K562 (cell line): ENCODE data around the gene FAM83D. TPM values are rescaled to one million over a fixed set of nuclear protein-coding genes. Genes with fewer than 3 reads are reported as not detected.

ENCODE experiments used
- BHLHE40 ChIP-seq: IDR thresholded peaks from 2 replicates; pipeline ENCODE4 v1.6.1; 2011; ENCODE audit warnings: low read length, improper control_type of control experiment
- CBFA2T2 ChIP-seq: fragments of 450-650 bp; conservative IDR thresholded peaks from 2 replicates; pipeline ENCODE4 v1.6.1; 2017; ENCODE audit warnings: mild to moderate bottlenecking
- CBFB ChIP-seq: sonication (generic); formaldehyde crosslinking; IDR thresholded peaks from 2 replicates; pipeline ENCODE4 v1.4.0; 2020; ENCODE audit warnings: mild to moderate bottlenecking, missing genetic modification reagents
- CGGBP1 ChIP-seq: fragments of 250-450 bp; sonication (Bioruptor Pico); IDR thresholded peaks from 2 replicates; pipeline ENCODE4 v1.9.0; 2021; ENCODE audit warnings: mild to moderate bottlenecking
- CREM ChIP-seq: IDR thresholded peaks from 2 replicates; pipeline ENCODE4 v1.6.1; 2014; ENCODE audit warnings: antibody characterized with exemption, low read depth
- CTBP1 ChIP-seq: fragments of 450-650 bp; IDR thresholded peaks from 2 replicates; pipeline ENCODE4 v1.6.1; 2016; ENCODE audit warnings: borderline replicate concordance
- FOXA1 ChIP-seq: fragments of 450-650 bp; IDR thresholded peaks from 2 replicates; pipeline ENCODE4 v1.6.1; 2016; ENCODE audit warnings: mild to moderate bottlenecking, borderline replicate concordance
- FOXK2 ChIP-seq, 2 experiments: fragments of 450-650 bp; IDR thresholded peaks in 1 of 2; conservative IDR thresholded peaks in 1 of 2; 2 replicates each; pipeline ENCODE4 v1.6.1; 2016; ENCODE audit warnings: low read depth in 2 of 2, mild to moderate bottlenecking in 1 of 2
- FOXO4 ChIP-seq: fragments of 450-650 bp; formaldehyde crosslinking; IDR thresholded peaks from 2 replicates; pipeline ENCODE4 v1.4.0; 2020; ENCODE audit warnings: mild to moderate bottlenecking, moderate library complexity
- GABPA ChIP-seq: fragments of 200-800 bp; sonication (Bioruptor generic); conservative IDR thresholded peaks from 2 replicates; pipeline ENCODE4 v1.6.1; 2016; ENCODE audit warnings: low read depth, missing genetic modification characterization, missing compliant biosample characterization
- MED1 ChIP-seq: sonication (generic); formaldehyde crosslinking; IDR thresholded peaks from 2 replicates; pipeline ENCODE4 v1.8.1; 2023; ENCODE audit warnings: missing genetic modification reagents, borderline replicate concordance
- MTA1 ChIP-seq: fragments of 450-650 bp; IDR thresholded peaks from 2 replicates; pipeline ENCODE4 v1.6.1; 2017; ENCODE audit warnings: borderline replicate concordance
- MTA2 ChIP-seq: fragments of 450-650 bp; IDR thresholded peaks from 2 replicates; pipeline ENCODE4 v1.6.1; 2016; ENCODE audit warnings: low read depth
- NFIX ChIP-seq: fragments of 250-450 bp; sonication (Bioruptor Pico); IDR thresholded peaks from 2 replicates; pipeline ENCODE4 v1.4.0; 2020; ENCODE audit warnings: low read depth, mild to moderate bottlenecking, moderate library complexity
- PHF20 ChIP-seq: fragments of 450-650 bp; IDR thresholded peaks from 2 replicates; pipeline ENCODE4 v1.6.1; 2018; ENCODE audit not compliant: partially characterized antibody
- PKNOX1 ChIP-seq: fragments of 450-650 bp; IDR thresholded peaks from 2 replicates; pipeline ENCODE4 v1.6.1; 2016
- POLR3A ChIP-seq: IDR thresholded peaks from 2 replicates; pipeline ENCODE4 v1.6.1; 2011; ENCODE audit warnings: borderline replicate concordance, mild to moderate bottlenecking, moderate library complexity; ENCODE audit not compliant: insufficient read length, insufficient read depth; ENCODE audit errors: extremely low read depth
- SAP30 ChIP-seq: fragments of 200-600 bp; sonication (generic); IDR thresholded peaks from 2 replicates; pipeline ENCODE4 v1.6.1; 2012; ENCODE audit warnings: borderline replicate concordance, low read depth, mild to moderate bottlenecking, moderate library complexity, low read length, control low read depth, inconsistent platforms; ENCODE audit not compliant: insufficient read depth, poor library complexity, severe bottlenecking
- SIN3B ChIP-seq: fragments of 450-650 bp; IDR thresholded peaks from 2 replicates; pipeline ENCODE4 v1.6.1; 2017; ENCODE audit warnings: low read depth, mild to moderate bottlenecking, moderate library complexity
- SMAD3 ChIP-seq: fragments of 450-650 bp; formaldehyde crosslinking; conservative IDR thresholded peaks from 2 replicates; pipeline ENCODE4 v1.4.0; 2020; ENCODE audit warnings: mild to moderate bottlenecking
- STAG1 ChIP-seq: sonication (generic); formaldehyde crosslinking; IDR thresholded peaks from 2 replicates; pipeline ENCODE4 v1.5.0; 2020; ENCODE audit warnings: missing genetic modification reagents, borderline replicate concordance
- ZFP36 ChIP-seq: fragments of 150-350 bp; IDR thresholded peaks from 2 replicates; pipeline ENCODE4 v1.6.1; 2018; ENCODE audit warnings: low read length, low read depth; ENCODE audit not compliant: partially characterized antibody
- ZNF24 ChIP-seq: fragments of 450-650 bp; IDR thresholded peaks from 2 replicates; pipeline ENCODE4 v1.6.1; 2016
- polyA plus RNA-seq, 8 experiments: library from polyadenylated mRNA; depleted of rRNA in 4 of 8; stranded (reverse) in 5 of 8; unstranded in 3 of 8; fragments of >200 nt; fragmentation: Nextera tagmentation in 2 of 8; fragmentation: Illumina TruSeq in 1 of 8; extraction: Ambion mirVana in 2 of 8; extraction: Trizol in 1 of 8; gene quantifications; 2 replicates each; pipeline versions ENCODE4 v1.2.1 to v1.2.3, GENCODE V29; 2011 to 2014; ENCODE audit warnings: inconsistent platforms in 1 of 8, missing spikeins in 1 of 8
- total RNA-seq, 7 experiments: library from RNA; depleted of rRNA in 6 of 7; stranded (reverse); fragments of >200 nt in 6 of 7; fragmentation: Illumina TruSeq in 2 of 7; extraction: Trizol in 2 of 7; gene quantifications; 2 replicates each; pipeline versions ENCODE4 v1.2.1 to v1.2.3, GENCODE V29; 2011 to 2021; ENCODE audit warnings: low replicate concordance in 1 of 7
- TF ChIP-seq, protein P1 (sequence below): sonication (generic); formaldehyde crosslinking; IDR thresholded peaks from 2 replicates; pipeline ENCODE4 v1.8.1; 2022; ENCODE audit warnings: missing genetic modification reagents
- TF ChIP-seq, protein P2 (sequence below): fragments of 450-650 bp; formaldehyde crosslinking; IDR thresholded peaks from 2 replicates; pipeline ENCODE4 v1.4.0; 2020; ENCODE audit warnings: mild to moderate bottlenecking, moderate library complexity

FAM83D gene
- total and polyA plus RNA-seq, 9 of the 15 experiments (the other 6 are each of a cell fraction or from before 2014, with no cell fraction given): 8.2 to 66.1 (median 43.5) TPM

- TF ChIP-seq MTA2 (no peak), SIN3B (no peak), ZNF24 (0 out of 2 replicates have a peak, but pooled peaks have one; percentile 27), MTA1 (no peak), FOXA1 (no peak), CTBP1 (peak; percentile 72; the same call in 1 of the 2 replicates), FOXK2 (conservative IDR thresholded peaks at IDR 0.05 in 1 of 2, IDR thresholded peaks at IDR 0.05 in 1 of 2; ENCODE audit: low read depth in 2 of 2) (no peak), STAG1 (CRISPR knock-in tag) (peak; percentile 75), NFIX (CRISPR knock-in tag) (no peak), SMAD3 (CRISPR knock-in tag) (no peak), PKNOX1 (no peak), FOXO4 (CRISPR knock-in tag) (no peak), SAP30 (no peak), ZFP36 (peak; percentile 12), CBFA2T2 (no peak), BHLHE40 (peak; percentile 14; the same call in 1 of the 2 replicates), PHF20 (no peak), MED1 (CRISPR knock-in tag) (no peak), CGGBP1 (CRISPR knock-in tag) (no peak), GABPA (no peak), POLR3A (no peak), CREM (peak; percentile 77), CBFB (no peak)
- TF ChIP-seq, protein P1, sequence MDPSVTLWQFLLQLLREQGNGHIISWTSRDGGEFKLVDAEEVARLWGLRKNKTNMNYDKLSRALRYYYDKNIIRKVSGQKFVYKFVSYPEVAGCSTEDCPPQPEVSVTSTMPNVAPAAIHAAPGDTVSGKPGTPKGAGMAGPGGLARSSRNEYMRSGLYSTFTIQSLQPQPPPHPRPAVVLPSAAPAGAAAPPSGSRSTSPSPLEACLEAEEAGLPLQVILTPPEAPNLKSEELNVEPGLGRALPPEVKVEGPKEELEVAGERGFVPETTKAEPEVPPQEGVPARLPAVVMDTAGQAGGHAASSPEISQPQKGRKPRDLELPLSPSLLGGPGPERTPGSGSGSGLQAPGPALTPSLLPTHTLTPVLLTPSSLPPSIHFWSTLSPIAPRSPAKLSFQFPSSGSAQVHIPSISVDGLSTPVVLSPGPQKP: no peak
- TF ChIP-seq, protein P2, sequence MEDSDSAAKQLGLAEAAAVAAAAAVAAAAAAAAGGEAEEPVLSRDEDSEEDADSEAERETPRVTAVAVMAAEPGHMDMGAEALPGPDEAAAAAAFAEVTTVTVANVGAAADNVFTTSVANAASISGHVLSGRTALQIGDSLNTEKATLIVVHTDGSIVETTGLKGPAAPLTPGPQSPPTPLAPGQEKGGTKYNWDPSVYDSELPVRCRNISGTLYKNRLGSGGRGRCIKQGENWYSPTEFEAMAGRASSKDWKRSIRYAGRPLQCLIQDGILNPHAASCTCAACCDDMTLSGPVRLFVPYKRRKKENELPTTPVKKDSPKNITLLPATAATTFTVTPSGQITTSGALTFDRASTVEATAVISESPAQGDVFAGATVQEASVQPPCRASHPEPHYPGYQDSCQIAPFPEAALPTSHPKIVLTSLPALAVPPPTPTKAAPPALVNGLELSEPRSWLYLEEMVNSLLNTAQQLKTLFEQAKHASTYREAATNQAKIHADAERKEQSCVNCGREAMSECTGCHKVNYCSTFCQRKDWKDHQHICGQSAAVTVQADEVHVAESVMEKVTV (CRISPR knock-in tag): peak; percentile 65
These were observed 32.6 kb upstream of the FAM83D start (continued) for GRCh38 chr20:38893565-38894090.
